Posterior cingulate gyrus (tissue), 11 donors: Measurements from ENCODE around the gene RGS6.
"Not testable (repeated sequence)": the region's sequence is repeated elsewhere in the genome, so short reads cannot be mapped to it uniquely, and the experiment has no call there.

ENCODE experiments used
- DNase-seq, 10 donors: peaks; one replicate each; pipeline versions ENCODE4 v3.0.0 to v3.0.0-alpha.2; 2020 to 2021; ENCODE audit warnings: mixed read lengths in 3 of 10
- intact Hi-C: fragments of 100-400 bp; cut with DNase I; formaldehyde crosslinking; loops from one replicate; pipeline ENCODE4 v1.15.1; 2023

Gene RGS6

GRCh38 chr14:71932229-71932981 is at the start of gene RGS6:
RGS6 (plus strand) TSS chr14:71932429.
- intact Hi-C loops, result loop anchor here (5.0 kb wide), 2 partner anchors 360 to 490 kb away; no protein-coding TSS in a partner anchor
- DNase-seq, result peak in 9 of 10 donors; percentile 9 to 88 (median 38)

- intact Hi-C loops, result no loop called here
- DNase-seq, result no peak
Observed at GRCh38 chr14:71883094-71883493, 49.1 kb upstream of the RGS6 start.

GRCh38 chr14:71885301-71885700 is 46.9 kb upstream of the RGS6 start:
- DNase-seq, result no peak
- intact Hi-C loops, result no loop called here

GRCh38 chr14:71887802-71888201 is 44.4 kb upstream of the RGS6 start:
- intact Hi-C loops, result not testable (repeated sequence)

GRCh38 chr14:71890541-71890940 is 41.7 kb upstream of the RGS6 start:
- intact Hi-C loops, result no loop called here
- no peak for DNase-seq

More at GRCh38 chr14:71887802-71888201, 44.4 kb upstream of the RGS6 start:
- DNase-seq, result not testable (repeated sequence)

GRCh38 chr14:71891185-71891584 is 41.0 kb upstream of the RGS6 start:
- no peak for DNase-seq
- intact Hi-C loops, result no loop called here

GRCh38 chr14:71891970-71892369 is 40.3 kb upstream of the RGS6 start:
- DNase-seq, result no peak
- intact Hi-C loops, result no loop called here

GRCh38 chr14:71905031-71905430 is 27.2 kb upstream of the RGS6 start:
- intact Hi-C loops, result no loop called here
- DNase-seq, result no peak

- no peak for DNase-seq
Observed at GRCh38 chr14:71905860-71906259, 26.4 kb upstream of the RGS6 start.

GRCh38 chr14:71907793-71908515 is 24.3 kb upstream of the RGS6 start:
- intact Hi-C loops, result no loop called here
- DNase-seq, result no peak

More at GRCh38 chr14:71905860-71906259, 26.4 kb upstream of the RGS6 start:
- intact Hi-C loops, result no loop called here

GRCh38 chr14:71911669-71912068 is 20.6 kb upstream of the RGS6 start:
- intact Hi-C loops, result no loop called here
- no peak for DNase-seq

GRCh38 chr14:71913342-71913741 is 18.9 kb upstream of the RGS6 start:
- DNase-seq, result peak in 1 of 10 donors; percentile 62
- intact Hi-C loops, result no loop called here

GRCh38 chr14:71918955-71919354 is 13.3 kb upstream of the RGS6 start:
- intact Hi-C loops, result no loop called here
- no peak for DNase-seq

- no peak for DNase-seq
- intact Hi-C loops, result no loop called here
Observed at GRCh38 chr14:71923513-71923912, 8.7 kb upstream of the RGS6 start.

GRCh38 chr14:71931492-71932228 is 569 bp upstream of the RGS6 start:
- intact Hi-C loops, result loop anchor here (5.0 kb wide), 2 partner anchors 361 to 491 kb away; no protein-coding TSS in a partner anchor
- DNase-seq, result peak in 9 of 10 donors; percentile 19 to 87 (median 39)

GRCh38 chr14:71933001-71933587 is 865 bp downstream of the RGS6 start:
- intact Hi-C loops, result loop anchor here (5.0 kb wide), 2 partner anchors 359 to 489 kb away; no protein-coding TSS in a partner anchor
- peak in 6 of 10 donors; percentile 26 to 79 (median 60) for DNase-seq

- DNase-seq, intact Hi-C loops: not testable (repeated sequence)
Observed at GRCh38 chr14:71938273-71938672, 6.0 kb downstream of the RGS6 start.

GRCh38 chr14:71939344-71939743 is 7.1 kb downstream of the RGS6 start:
- intact Hi-C loops, DNase-seq: not testable (repeated sequence)

- intact Hi-C loops, DNase-seq: not testable (repeated sequence)
Observed at GRCh38 chr14:71940500-71940899, 8.3 kb downstream of the RGS6 start.

GRCh38 chr14:71941616-71942015 is 9.4 kb downstream of the RGS6 start:
- intact Hi-C loops, DNase-seq: not testable (repeated sequence)
